Karpas-422 (cell line): Measurements from ENCODE around the gene IBTK. TPM values are rescaled to one million over a fixed set of nuclear protein-coding genes. Genes with fewer than 3 reads are reported as not detected.
"Not testable (repeated sequence)": the region's sequence is repeated elsewhere in the genome, so short reads cannot be mapped to it uniquely, and the experiment has no call there.

Source experiments
- DNase-seq: peaks from one replicate; pipeline ENCODE4 v3.0.0-alpha.2; 2015
- H2AFZ ChIP-seq: fragments of 200-600 bp; sonication (generic); 2 replicates; pipeline ENCODE4 v1.6.1; 2014; ENCODE audit warnings: antibody characterized with exemption, low read length, mixed read lengths
- H3K27ac ChIP-seq: fragments of 200-600 bp; sonication (generic); 2 replicates; pipeline ENCODE4 v1.5.1; 2014; ENCODE audit warnings: mild to moderate bottlenecking, low read length, moderate library complexity
- H3K27me3 ChIP-seq: fragments of 200-600 bp; sonication (generic); 2 replicates; pipeline ENCODE4 v1.6.1; 2014; ENCODE audit warnings: low read length, mixed read lengths
- H3K36me3 ChIP-seq: fragments of 200-600 bp; sonication (generic); 2 replicates; pipeline ENCODE4 v1.6.1; 2014; ENCODE audit warnings: low read length, mixed read lengths; ENCODE audit not compliant: insufficient read depth
- H3K4me1 ChIP-seq: fragments of 200-600 bp; sonication (generic); 2 replicates; pipeline ENCODE4 v1.6.1; 2014; ENCODE audit warnings: mild to moderate bottlenecking, low read length, mixed read lengths
- H3K4me2 ChIP-seq: fragments of 200-600 bp; sonication (generic); 2 replicates; pipeline ENCODE4 v1.6.1; 2014; ENCODE audit warnings: low read length, low read depth, mild to moderate bottlenecking; ENCODE audit not compliant: poor library complexity, severe bottlenecking
- H3K4me3 ChIP-seq: fragments of 200-600 bp; sonication (generic); 2 replicates; pipeline ENCODE4 v1.5.1; 2014; ENCODE audit warnings: mild to moderate bottlenecking, antibody characterized with exemption, low read length, mixed read lengths
- H3K79me2 ChIP-seq: fragments of 200-600 bp; sonication (generic); 2 replicates; pipeline ENCODE4 v1.6.1; 2014; ENCODE audit warnings: mild to moderate bottlenecking, low read length, mixed read lengths
- H3K9ac ChIP-seq: fragments of 200-600 bp; sonication (generic); 2 replicates; pipeline ENCODE4 v1.6.0; 2014; ENCODE audit warnings: low read length
- H3K9me2 ChIP-seq: fragments of 200-600 bp; sonication (generic), shearing (Covaris generic); replicated peaks from 2 replicates; pipeline ENCODE4 v1.6.0; 2014; ENCODE audit warnings: mild to moderate bottlenecking, low read length, moderate library complexity; ENCODE audit not compliant: insufficient read depth
- H3K9me3 ChIP-seq: fragments of 300-700, 200-600 bp; sonication (generic); 2 replicates; pipeline ENCODE4 v1.6.1; 2014; ENCODE audit warnings: low read length, mixed read lengths
- H4K20me1 ChIP-seq: fragments of 200-600 bp; sonication (generic); 2 replicates; pipeline ENCODE4 v1.6.1; 2014; ENCODE audit warnings: mild to moderate bottlenecking, antibody characterized with exemption, low read length, low read depth; ENCODE audit not compliant: insufficient read depth
- total RNA-seq: library from RNA; depleted of rRNA; stranded (reverse); fragments of >200 nt; shearing (Covaris generic); gene quantifications from 2 replicates; pipeline ENCODE4 v1.2.3, GENCODE V29; 2014; ENCODE audit warnings: low replicate concordance

IBTK gene
- total RNA-seq, 1 experiment from 2014 or later, result 36.3 TPM

GRCh38 chr6:82152786-82153185 lies 94.8 kb downstream of the IBTK start:
- not testable (repeated sequence) for H4K20me1 ChIP-seq, H2AFZ ChIP-seq, DNase-seq, H3K4me2 ChIP-seq, H3K9me2 ChIP-seq, H3K9me3 ChIP-seq, H3K4me1 ChIP-seq, H3K79me2 ChIP-seq, H3K36me3 ChIP-seq, H3K27me3 ChIP-seq, H3K27ac ChIP-seq, H3K9ac ChIP-seq, H3K4me3 ChIP-seq

GRCh38 chr6:82151147-82151546 lies 96.4 kb downstream of the IBTK start:
- not testable (repeated sequence) for H4K20me1 ChIP-seq, H3K4me1 ChIP-seq, H3K9ac ChIP-seq, H3K27ac ChIP-seq, H3K4me2 ChIP-seq, DNase-seq, H3K27me3 ChIP-seq, H3K36me3 ChIP-seq, H3K9me3 ChIP-seq, H3K9me2 ChIP-seq, H3K79me2 ChIP-seq, H3K4me3 ChIP-seq, H2AFZ ChIP-seq

DNA sequence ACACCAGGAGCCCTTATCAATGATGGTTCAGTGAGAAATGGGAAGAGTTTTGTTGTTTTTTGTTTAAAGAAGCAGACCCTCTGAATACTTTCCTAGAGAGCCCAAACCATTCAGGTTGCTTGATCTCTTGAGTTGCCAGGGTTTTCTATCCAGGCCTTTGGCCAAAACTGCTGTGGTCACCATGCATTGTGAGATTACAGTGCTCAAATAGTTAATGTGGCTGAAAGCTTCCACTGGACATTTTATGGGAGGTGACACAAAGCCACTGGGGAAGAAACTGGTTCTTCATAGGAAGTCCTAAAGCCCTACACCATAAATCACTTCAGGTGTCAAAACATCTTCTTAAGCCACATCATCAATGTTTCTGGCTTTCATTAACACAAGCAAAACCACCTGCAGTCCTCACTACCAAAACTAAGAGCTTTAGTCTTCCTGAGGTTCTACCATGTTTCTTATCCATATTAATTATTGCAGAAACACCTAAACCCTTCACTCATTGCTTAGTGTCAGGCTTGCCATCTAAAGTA lies 101.6 kb downstream of the IBTK start:
- Histone ChIP-seq H3K9ac (no peak overlapping the region), H3K27me3 (no peaks in the 10 kb centered on the region), H3K9me3 (no peaks in the 10 kb centered on the region), H3K4me1 (peaks cover 13% of the 10 kb centered on the region), H3K9me2 (no peaks in the 10 kb centered on the region), H4K20me1 (no peaks in the 10 kb centered on the region), H3K36me3 (no peaks in the 10 kb centered on the region), H3K27ac (no peak overlapping the region), H2AFZ (no peak overlapping the region), H3K4me3 (no peak overlapping the region), H3K4me2 (no peak overlapping the region), H3K79me2 (no peaks in the 10 kb centered on the region)
- DNase-seq, result no peak

DNA sequence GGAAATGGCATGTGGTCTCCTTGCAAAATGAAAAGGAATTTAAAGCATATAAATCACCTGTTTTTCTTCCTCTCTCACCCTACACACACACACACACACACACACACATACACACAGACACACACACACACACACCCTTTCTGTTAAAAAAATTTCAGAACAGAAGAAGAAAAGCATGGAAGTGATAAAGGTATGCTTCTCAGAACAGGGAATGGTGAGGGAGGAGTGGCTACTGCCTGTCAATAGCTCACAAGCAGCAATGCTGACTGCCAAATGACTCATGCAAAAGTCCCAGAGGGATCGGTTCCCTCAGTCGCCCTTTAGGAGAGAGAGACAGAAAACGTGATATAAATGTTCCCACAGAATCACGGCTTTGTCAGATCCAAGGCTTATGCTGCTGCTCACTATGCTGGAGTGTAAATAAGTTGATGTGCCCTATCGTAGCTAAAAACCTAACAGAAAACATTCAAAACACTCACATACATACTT lies 102.6 kb downstream of the IBTK start:
- H3K27ac ChIP-seq, result no peak overlapping the region
- H3K36me3 ChIP-seq, result no peaks in the 10 kb centered on the region
- H3K9me3 ChIP-seq, result no peaks in the 10 kb centered on the region
- H2AFZ ChIP-seq, result no peak overlapping the region
- no peak overlapping the region for H3K9ac ChIP-seq
- H3K79me2 ChIP-seq, result no peaks in the 10 kb centered on the region
- DNase-seq, result no peak
- H3K9me2 ChIP-seq, result no peaks in the 10 kb centered on the region
- no peaks in the 10 kb centered on the region for H3K27me3 ChIP-seq
- H3K4me3 ChIP-seq, result no peak overlapping the region
- no peaks in the 10 kb centered on the region for H4K20me1 ChIP-seq
- peaks cover 13% of the 10 kb centered on the region for H3K4me1 ChIP-seq
- H3K4me2 ChIP-seq, result no peak overlapping the region

DNA sequence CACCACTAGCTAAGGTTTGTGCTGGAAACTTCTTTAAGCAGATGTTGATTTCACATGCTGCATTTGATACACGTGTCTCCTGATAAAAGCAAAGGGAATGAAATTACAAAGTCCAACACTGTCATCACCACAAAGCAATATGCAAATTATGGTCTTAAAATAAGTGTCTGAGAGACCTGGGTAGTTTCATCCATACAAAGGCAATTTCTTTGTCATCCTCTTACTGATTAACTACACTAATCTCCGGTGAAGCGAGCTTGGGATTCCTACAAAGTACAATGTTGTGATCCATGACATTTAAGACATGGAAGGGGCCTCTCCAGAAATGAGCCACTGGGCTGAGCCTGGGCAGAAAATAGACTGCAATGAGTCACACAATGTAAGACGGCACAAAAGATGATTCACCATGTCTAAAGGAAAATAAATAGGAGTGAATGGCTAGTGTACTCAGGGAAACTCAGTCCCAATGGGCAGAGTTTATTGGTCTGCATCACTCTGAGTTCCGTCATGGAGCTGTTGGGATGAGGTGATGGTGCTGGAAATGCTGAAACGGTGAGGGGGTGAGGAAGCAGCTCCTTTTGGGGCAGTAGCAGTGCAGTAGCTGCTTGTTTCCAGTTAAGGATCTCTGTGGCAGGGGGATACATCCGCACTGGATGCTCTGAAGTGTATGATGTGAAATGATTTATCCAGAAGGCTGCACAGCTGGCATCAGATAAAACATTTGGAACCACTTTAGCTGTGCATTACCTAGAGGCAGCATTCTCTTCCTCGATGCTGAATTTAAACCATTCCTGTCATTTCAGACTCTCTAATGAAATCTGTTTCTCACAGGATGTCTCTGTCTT lies 103.3 kb downstream of the IBTK start:
- no peak overlapping the region for H3K9ac ChIP-seq
- no peak for DNase-seq
- H3K4me2 ChIP-seq, result peak overlapping the region; percentile 14

DNA sequence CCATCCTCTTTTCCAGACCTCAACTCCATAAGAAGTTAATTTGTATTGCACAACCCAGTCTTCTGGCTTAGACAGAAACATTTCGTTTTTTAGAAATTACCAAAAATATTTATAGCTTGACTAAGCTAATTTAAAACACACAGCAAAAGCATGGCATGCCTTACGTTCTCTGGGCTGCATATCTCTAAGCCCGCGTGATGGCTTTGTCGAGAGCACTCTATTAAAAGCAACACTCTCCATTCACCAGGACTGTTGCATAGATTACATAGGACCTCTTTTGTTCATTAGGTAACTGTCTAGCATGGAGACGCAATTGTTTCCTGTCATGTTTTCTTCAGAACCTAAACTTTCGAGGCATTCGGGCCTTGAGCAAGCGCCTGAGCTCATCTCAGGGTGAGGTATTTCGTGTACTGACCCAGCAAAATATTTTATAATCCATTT lies 104.5 kb downstream of the IBTK start:
- no peak overlapping the region for H2AFZ ChIP-seq
- no peaks in the 10 kb centered on the region for H3K36me3 ChIP-seq
- no peaks in the 10 kb centered on the region for H4K20me1 ChIP-seq
- H3K27ac ChIP-seq, result no peak overlapping the region
- no peak overlapping the region for H3K9ac ChIP-seq
- no peaks in the 10 kb centered on the region for H3K79me2 ChIP-seq
- H3K4me2 ChIP-seq, result no peak overlapping the region
- no peaks in the 10 kb centered on the region for H3K9me2 ChIP-seq
- no peak overlapping the region for H3K4me3 ChIP-seq
- no peaks in the 10 kb centered on the region for H3K27me3 ChIP-seq
- no peak for DNase-seq
- H3K9me3 ChIP-seq, result no peaks in the 10 kb centered on the region
- H3K4me1 ChIP-seq, result peaks cover 13% of the 10 kb centered on the region

More for the DNA sequence above, 103.3 kb downstream of the IBTK start:
- no peak overlapping the region for H3K27ac ChIP-seq
- no peaks in the 10 kb centered on the region for H3K27me3 ChIP-seq
- H3K4me1 ChIP-seq, result peaks cover 13% of the 10 kb centered on the region
- no peaks in the 10 kb centered on the region for H3K79me2 ChIP-seq
- no peak overlapping the region for H2AFZ ChIP-seq
- H4K20me1 ChIP-seq, result no peaks in the 10 kb centered on the region
- H3K36me3 ChIP-seq, result no peaks in the 10 kb centered on the region
- H3K9me2 ChIP-seq, result no peaks in the 10 kb centered on the region
- H3K4me3 ChIP-seq, result no peak overlapping the region
- H3K9me3 ChIP-seq, result no peaks in the 10 kb centered on the region

DNA sequence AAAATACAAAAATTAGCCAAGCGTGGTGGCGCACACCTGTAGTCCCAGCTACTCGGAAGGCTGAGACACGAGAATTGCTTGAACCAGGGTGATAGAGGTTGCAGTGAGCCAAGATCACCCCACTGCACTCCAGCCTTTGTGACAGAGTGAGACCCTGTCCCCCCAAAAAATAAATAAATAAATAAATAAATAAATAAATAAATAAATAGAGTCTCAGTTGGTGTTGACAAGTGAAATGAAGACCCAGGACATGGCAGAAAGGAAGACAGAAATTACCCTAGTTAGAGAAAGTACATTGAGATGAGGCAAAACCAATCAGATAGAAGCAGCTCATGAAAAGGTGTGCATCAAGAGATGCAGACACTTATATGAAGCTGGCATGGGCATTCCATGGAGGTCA lies 105.0 kb downstream of the IBTK start:
- no peak overlapping the region for H3K9ac ChIP-seq
- no peak for DNase-seq

GRCh38 chr6:82138075-82138791 lies 109.3 kb downstream of the IBTK start:
- 0 out of 2 replicates have a peak, but pooled peaks cover 4% of the 10 kb centered on the region for H3K9me2 ChIP-seq
- no peak overlapping the region for H3K4me2 ChIP-seq
- no peak overlapping the region for H3K9ac ChIP-seq
- no peak for DNase-seq
- no peaks in the 10 kb centered on the region for H3K9me3 ChIP-seq
- no peak overlapping the region for H3K4me3 ChIP-seq
- no peak overlapping the region for H2AFZ ChIP-seq
- H3K4me1 ChIP-seq, result no peaks in the 10 kb centered on the region
- no peaks in the 10 kb centered on the region for H3K36me3 ChIP-seq
- no peaks in the 10 kb centered on the region for H4K20me1 ChIP-seq
- H3K27me3 ChIP-seq, result no peaks in the 10 kb centered on the region
- no peak overlapping the region for H3K27ac ChIP-seq
- H3K79me2 ChIP-seq, result no peaks in the 10 kb centered on the region

More for the DNA sequence above, 105.0 kb downstream of the IBTK start:
- H3K4me2 ChIP-seq, result no peak overlapping the region
- H3K27ac ChIP-seq, result no peak overlapping the region
- H3K4me3 ChIP-seq, result no peak overlapping the region
- H3K9me3 ChIP-seq, result no peaks in the 10 kb centered on the region
- H4K20me1 ChIP-seq, result no peaks in the 10 kb centered on the region
- H3K36me3 ChIP-seq, result no peaks in the 10 kb centered on the region
- no peaks in the 10 kb centered on the region for H3K79me2 ChIP-seq
- H3K9me2 ChIP-seq, result no peaks in the 10 kb centered on the region
- H3K27me3 ChIP-seq, result no peaks in the 10 kb centered on the region
- peaks cover 13% of the 10 kb centered on the region for H3K4me1 ChIP-seq
- no peak overlapping the region for H2AFZ ChIP-seq
